Esophagus muscularis mucosa (tissue), 3 donors: ENCODE data around the gene DGKB.

Experiments
- POLR2A ChIP-seq: fragments of 450-650 bp; IDR thresholded peaks from one replicate; pipeline ENCODE4 v1.6.1; 2017; ENCODE audit warnings: antibody characterized with exemption, moderate library complexity, mild to moderate bottlenecking, low read depth
- TF ChIP-seq, protein P1 (sequence below), 3 experiments: fragments of 200-600 bp in 2 of 3; fragments of 450-650 bp in 1 of 3; sonication (generic) in 2 of 3; IDR thresholded peaks; one replicate each; pipeline ENCODE4 v1.5.1; 2017 to 2019; ENCODE audit warnings: antibody characterized with exemption in 3 of 3, mild to moderate bottlenecking in 2 of 3, moderate library complexity in 1 of 3

DNA sequence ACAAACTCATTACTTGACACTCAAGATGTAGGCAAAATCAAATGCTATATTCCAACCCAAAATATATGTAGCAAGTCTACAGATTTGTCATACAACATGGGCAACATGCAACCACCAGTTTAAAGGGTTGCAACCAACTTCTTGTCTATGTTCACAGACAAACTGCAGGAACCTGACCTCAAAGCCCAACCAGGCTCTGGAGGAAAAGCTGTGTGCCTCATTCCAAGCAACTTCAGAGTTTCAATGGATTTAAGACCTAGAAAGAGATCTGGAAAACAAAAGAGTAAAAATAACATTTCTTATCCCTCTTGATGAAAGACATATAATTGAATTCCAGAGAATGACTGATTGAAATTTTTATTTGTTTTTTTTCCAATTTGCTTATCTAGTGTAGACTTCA is 612.6 kb downstream of the DGKB start:
- TF ChIP-seq, protein P1, sequence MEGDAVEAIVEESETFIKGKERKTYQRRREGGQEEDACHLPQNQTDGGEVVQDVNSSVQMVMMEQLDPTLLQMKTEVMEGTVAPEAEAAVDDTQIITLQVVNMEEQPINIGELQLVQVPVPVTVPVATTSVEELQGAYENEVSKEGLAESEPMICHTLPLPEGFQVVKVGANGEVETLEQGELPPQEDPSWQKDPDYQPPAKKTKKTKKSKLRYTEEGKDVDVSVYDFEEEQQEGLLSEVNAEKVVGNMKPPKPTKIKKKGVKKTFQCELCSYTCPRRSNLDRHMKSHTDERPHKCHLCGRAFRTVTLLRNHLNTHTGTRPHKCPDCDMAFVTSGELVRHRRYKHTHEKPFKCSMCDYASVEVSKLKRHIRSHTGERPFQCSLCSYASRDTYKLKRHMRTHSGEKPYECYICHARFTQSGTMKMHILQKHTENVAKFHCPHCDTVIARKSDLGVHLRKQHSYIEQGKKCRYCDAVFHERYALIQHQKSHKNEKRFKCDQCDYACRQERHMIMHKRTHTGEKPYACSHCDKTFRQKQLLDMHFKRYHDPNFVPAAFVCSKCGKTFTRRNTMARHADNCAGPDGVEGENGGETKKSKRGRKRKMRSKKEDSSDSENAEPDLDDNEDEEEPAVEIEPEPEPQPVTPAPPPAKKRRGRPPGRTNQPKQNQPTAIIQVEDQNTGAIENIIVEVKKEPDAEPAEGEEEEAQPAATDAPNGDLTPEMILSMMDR (IDR thresholded peaks at IDR 0.05): no peak
- TF ChIP-seq POLR2A: no peak
